Measurements from ENCODE around the gene PRICKLE3. TPM values are rescaled to one million over a fixed set of nuclear protein-coding genes. Genes with fewer than 3 reads are reported as not detected.

Gene PRICKLE3
- total RNA-seq, 1 donor from 2014 or later: 4.2 TPM

GRCh38 chrX:49188468-49189076 is 2.4 kb upstream of the PRICKLE3 start:
- Mint-ChIP-seq H3K27ac (ENCODE audit: unreplicated experiment) (no peak overlapping the region), H3K27me3 (ENCODE audit: low read depth) (no peaks in the 10 kb centered on the region), H3K4me1 (peaks cover 19% of the 10 kb centered on the region), H3K36me3 (ENCODE audit: low read depth) (no peaks in the 10 kb centered on the region), H3K4me3 (no peak overlapping the region), H3K9me3 (peaks cover 2% of the 10 kb centered on the region)
- TF ChIP-seq CTCF (conservative IDR thresholded peaks at IDR 0.05): no peak
- no peak for DNase-seq (ENCODE audit: low read depth, low spot score)

DNA sequence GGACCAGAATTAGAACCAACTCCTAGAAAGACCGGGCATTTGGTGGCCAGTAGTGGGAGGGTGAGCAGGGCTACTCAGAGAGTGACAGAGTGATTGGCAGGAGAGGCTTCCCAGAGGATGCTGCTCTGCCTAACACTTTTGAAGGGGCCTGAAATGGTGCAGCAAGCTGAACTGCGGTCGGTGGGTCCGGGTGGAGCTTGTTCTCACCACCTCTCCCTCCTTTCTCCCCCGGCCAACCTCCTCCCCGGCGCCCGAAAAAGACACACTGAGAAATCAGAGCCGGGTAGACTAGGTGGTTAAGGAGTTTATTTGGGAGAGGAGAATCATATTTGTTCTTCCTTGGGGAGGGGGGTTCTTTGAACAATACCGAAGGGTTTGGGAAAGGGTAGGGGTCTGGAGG is 1.4 kb upstream of the PRICKLE3 start:
- Mint-ChIP-seq H3K27ac (ENCODE audit: unreplicated experiment) (no peak overlapping the region), H3K36me3 (ENCODE audit: low read depth) (no peaks in the 10 kb centered on the region), H3K27me3 (ENCODE audit: low read depth) (no peaks in the 10 kb centered on the region), H3K4me3 (peak overlapping the region; percentile 51), H3K4me1 (peaks cover 19% of the 10 kb centered on the region), H3K9me3 (peaks cover 2% of the 10 kb centered on the region)
- no peak for TF ChIP-seq CTCF (conservative IDR thresholded peaks at IDR 0.05)
- no peak for DNase-seq (ENCODE audit: low read depth, low spot score)

DNA sequence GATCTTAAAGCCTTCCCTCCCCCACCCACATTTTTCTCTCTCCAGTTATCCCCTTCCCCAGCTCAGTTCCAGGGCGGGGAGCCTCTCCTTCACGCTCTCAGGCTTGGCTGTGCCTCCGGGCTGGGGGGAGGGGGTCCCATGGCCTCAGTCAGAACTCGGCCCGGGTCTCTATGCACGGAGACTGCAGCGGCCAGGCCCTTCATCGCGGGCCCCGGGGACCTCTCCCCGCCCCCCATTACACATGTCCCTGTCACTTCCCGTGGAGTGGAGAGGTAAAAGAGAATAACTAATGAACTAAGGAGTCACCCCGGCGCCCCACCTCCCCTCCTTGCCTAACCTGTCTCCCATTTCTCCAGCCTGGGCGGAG is 838 bp upstream of the PRICKLE3 start:
- Mint-ChIP-seq H3K9me3 (peaks cover 2% of the 10 kb centered on the region), H3K27me3 (ENCODE audit: low read depth) (no peaks in the 10 kb centered on the region), H3K27ac (ENCODE audit: unreplicated experiment) (no peak overlapping the region), H3K36me3 (ENCODE audit: low read depth) (peaks cover 4% of the 10 kb centered on the region), H3K4me1 (peaks cover 19% of the 10 kb centered on the region), H3K4me3 (peak overlapping the region; percentile 51)
- DNase-seq (ENCODE audit: low read depth, low spot score): no peak
- TF ChIP-seq CTCF (conservative IDR thresholded peaks at IDR 0.05): no peak

GRCh38 chrX:49184294-49185281 is 1.6 kb downstream of the PRICKLE3 start:
- no peaks in the 10 kb centered on the region for H3K27me3 Mint-ChIP-seq (ENCODE audit: low read depth)
- H3K4me1 Mint-ChIP-seq: peaks cover 9% of the 10 kb centered on the region
- peak overlapping the region; percentile 27 for H3K27ac Mint-ChIP-seq (ENCODE audit: unreplicated experiment)
- no peaks in the 10 kb centered on the region for H3K9me3 Mint-ChIP-seq
- no peak for TF ChIP-seq CTCF (conservative IDR thresholded peaks at IDR 0.05)
- peaks cover 4% of the 10 kb centered on the region for H3K36me3 Mint-ChIP-seq (ENCODE audit: low read depth)
- H3K4me3 Mint-ChIP-seq: peak overlapping the region; percentile 79
- DNase-seq (ENCODE audit: low read depth, low spot score): peak; percentile 78

- H3K9me3 Mint-ChIP-seq: peaks cover 4% of the 10 kb centered on the region
- H3K36me3 Mint-ChIP-seq (ENCODE audit: low read depth): peaks cover 10% of the 10 kb centered on the region
Measured at GRCh38 chrX:49183701-49184281, 2.4 kb downstream of the PRICKLE3 start.

More at GRCh38 chrX:49183701-49184281, 2.4 kb downstream of the PRICKLE3 start:
- no peak for TF ChIP-seq CTCF (conservative IDR thresholded peaks at IDR 0.05)
- no peaks in the 10 kb centered on the region for H3K27me3 Mint-ChIP-seq (ENCODE audit: low read depth)
- peak overlapping the region; percentile 79 for H3K4me3 Mint-ChIP-seq
- DNase-seq (ENCODE audit: low read depth, low spot score): no peak
- H3K27ac Mint-ChIP-seq (ENCODE audit: unreplicated experiment): peak overlapping the region; percentile 27
- H3K4me1 Mint-ChIP-seq: peaks cover 9% of the 10 kb centered on the region
